Astrocyte (in vitro differentiated cells and primary cell): ENCODE measurements around the gene APOC3. TPM values are rescaled to one million over a fixed set of nuclear protein-coding genes. Genes with fewer than 3 reads are reported as not detected.

Source experiments
- DNase-seq: peaks from one replicate; pipeline ENCODE4 v3.0.0-alpha.2; 2010; ENCODE audit warnings: low read depth
- FAIRE-seq: peaks from 2 replicates; lab custom pipeline; 2011; peaks lifted over from hg19 to GRCh38; lab: Jason Lieb, UNC
- H2AFZ ChIP-seq: 2 replicates; pipeline ENCODE4 v1.6.0; 2012; ENCODE audit warnings: low read depth, low read length, inconsistent platforms
- H3K27ac ChIP-seq: 2 replicates; pipeline ENCODE4 v1.5.1; 2011; ENCODE audit warnings: low read depth, low read length, inconsistent platforms
- H3K27me3 ChIP-seq: 2 replicates; pipeline ENCODE4 v1.6.0; 2011; ENCODE audit warnings: low read length, inconsistent platforms; ENCODE audit not compliant: insufficient read depth
- H3K36me3 ChIP-seq: 2 replicates; pipeline ENCODE4 v1.5.1; 2011; ENCODE audit warnings: low read length, inconsistent platforms; ENCODE audit not compliant: insufficient read depth
- H3K4me1 ChIP-seq: 2 replicates; pipeline ENCODE4 v1.5.1; 2011; ENCODE audit warnings: low read length, inconsistent platforms; ENCODE audit not compliant: insufficient read depth
- H3K4me2 ChIP-seq: 2 replicates; pipeline ENCODE4 v1.6.0; 2012; ENCODE audit warnings: low read length, inconsistent platforms
- H3K4me3 ChIP-seq: 2 replicates; pipeline ENCODE4 v1.5.1; 2011; ENCODE audit warnings: low read depth, mild to moderate bottlenecking, low read length, inconsistent platforms; ENCODE audit not compliant: insufficient read depth
- H3K79me2 ChIP-seq: 2 replicates; pipeline ENCODE4 v1.6.0; 2012; ENCODE audit warnings: mild to moderate bottlenecking, low read length, inconsistent platforms; ENCODE audit not compliant: insufficient read depth
- H3K9ac ChIP-seq: 2 replicates; pipeline ENCODE4 v1.6.0; 2012; ENCODE audit warnings: mild to moderate bottlenecking, low read length, inconsistent platforms
- H3K9me3 ChIP-seq: 2 replicates; pipeline ENCODE4 v1.5.1; 2012; ENCODE audit warnings: low read depth, mild to moderate bottlenecking, low read length, inconsistent platforms; ENCODE audit not compliant: insufficient read depth
- H4K20me1 ChIP-seq: 2 replicates; pipeline ENCODE4 v1.6.0; 2012; ENCODE audit warnings: low read length, inconsistent platforms; ENCODE audit not compliant: insufficient read depth
- H3K27ac Mint-ChIP-seq: one replicate; pipeline ENCODE4 v1.8.0; 2021; ENCODE audit warnings: mild to moderate bottlenecking, mixed read lengths; ENCODE audit not compliant: unreplicated experiment
- H3K27me3 Mint-ChIP-seq: one replicate; pipeline ENCODE4 v1.8.0; 2021; ENCODE audit warnings: low read depth, mixed read lengths; ENCODE audit not compliant: unreplicated experiment
- H3K36me3 Mint-ChIP-seq: one replicate; pipeline ENCODE4 v1.8.0; 2021; ENCODE audit warnings: low read depth, mixed read lengths; ENCODE audit not compliant: unreplicated experiment
- H3K4me1 Mint-ChIP-seq: one replicate; pipeline ENCODE4 v1.8.0; 2021; ENCODE audit warnings: low read depth, mixed read lengths; ENCODE audit not compliant: unreplicated experiment
- H3K4me3 Mint-ChIP-seq: one replicate; pipeline ENCODE4 v1.8.0; 2021; ENCODE audit warnings: mild to moderate bottlenecking, moderate library complexity, mixed read lengths; ENCODE audit not compliant: unreplicated experiment
- H3K9me3 Mint-ChIP-seq: one replicate; pipeline ENCODE4 v1.8.0; 2021; ENCODE audit warnings: mild to moderate bottlenecking, mixed read lengths; ENCODE audit not compliant: unreplicated experiment
- EZH2 ChIP-seq: IDR thresholded peaks from 2 replicates; pipeline ENCODE4 v1.6.1; 2012; ENCODE audit warnings: mild to moderate bottlenecking, low read length, inconsistent platforms; ENCODE audit not compliant: insufficient read depth
- total RNA-seq: library from RNA; stranded (reverse); gene quantifications from 2 replicates; pipeline ENCODE4 v1.2.1, GENCODE V29; 2021
- TF ChIP-seq, protein P1 (sequence below): IDR thresholded peaks from 2 replicates; pipeline ENCODE4 v1.5.1; 2011; ENCODE audit warnings: low read depth, mild to moderate bottlenecking, inconsistent platforms, low read length, moderate library complexity; ENCODE audit not compliant: insufficient read depth

The APOC3 gene
- total RNA-seq, 1 donor from 2014 or later, result not detected

GRCh38 chr11:116830184-116830912, 641 bp downstream of the APOC3 start:
- Histone ChIP-seq H3K27ac (no peak overlapping the region), H3K27me3 (no peaks in the 10 kb centered on the region), H3K4me1 (peaks cover 2% of the 10 kb centered on the region), H2AFZ (no peak overlapping the region), H3K9ac (no peak overlapping the region), H3K36me3 (no peaks in the 10 kb centered on the region), H3K4me3 (no peak overlapping the region), H4K20me1 (no peaks in the 10 kb centered on the region), H3K4me2 (no peak overlapping the region), H3K79me2 (no peaks in the 10 kb centered on the region), H3K9me3 (no peaks in the 10 kb centered on the region)
- no peak for DNase-seq
- Mint-ChIP-seq H3K4me1 (no peaks in the 10 kb centered on the region), H3K36me3 (no peaks in the 10 kb centered on the region), H3K4me3 (no peak overlapping the region), H3K9me3 (no peaks in the 10 kb centered on the region), H3K27me3 (peaks cover 36% of the 10 kb centered on the region), H3K27ac (no peak overlapping the region)
- no peak for FAIRE-seq
- TF ChIP-seq EZH2, result no peak
- TF ChIP-seq, protein P1, sequence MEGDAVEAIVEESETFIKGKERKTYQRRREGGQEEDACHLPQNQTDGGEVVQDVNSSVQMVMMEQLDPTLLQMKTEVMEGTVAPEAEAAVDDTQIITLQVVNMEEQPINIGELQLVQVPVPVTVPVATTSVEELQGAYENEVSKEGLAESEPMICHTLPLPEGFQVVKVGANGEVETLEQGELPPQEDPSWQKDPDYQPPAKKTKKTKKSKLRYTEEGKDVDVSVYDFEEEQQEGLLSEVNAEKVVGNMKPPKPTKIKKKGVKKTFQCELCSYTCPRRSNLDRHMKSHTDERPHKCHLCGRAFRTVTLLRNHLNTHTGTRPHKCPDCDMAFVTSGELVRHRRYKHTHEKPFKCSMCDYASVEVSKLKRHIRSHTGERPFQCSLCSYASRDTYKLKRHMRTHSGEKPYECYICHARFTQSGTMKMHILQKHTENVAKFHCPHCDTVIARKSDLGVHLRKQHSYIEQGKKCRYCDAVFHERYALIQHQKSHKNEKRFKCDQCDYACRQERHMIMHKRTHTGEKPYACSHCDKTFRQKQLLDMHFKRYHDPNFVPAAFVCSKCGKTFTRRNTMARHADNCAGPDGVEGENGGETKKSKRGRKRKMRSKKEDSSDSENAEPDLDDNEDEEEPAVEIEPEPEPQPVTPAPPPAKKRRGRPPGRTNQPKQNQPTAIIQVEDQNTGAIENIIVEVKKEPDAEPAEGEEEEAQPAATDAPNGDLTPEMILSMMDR, result no peak

DNA sequence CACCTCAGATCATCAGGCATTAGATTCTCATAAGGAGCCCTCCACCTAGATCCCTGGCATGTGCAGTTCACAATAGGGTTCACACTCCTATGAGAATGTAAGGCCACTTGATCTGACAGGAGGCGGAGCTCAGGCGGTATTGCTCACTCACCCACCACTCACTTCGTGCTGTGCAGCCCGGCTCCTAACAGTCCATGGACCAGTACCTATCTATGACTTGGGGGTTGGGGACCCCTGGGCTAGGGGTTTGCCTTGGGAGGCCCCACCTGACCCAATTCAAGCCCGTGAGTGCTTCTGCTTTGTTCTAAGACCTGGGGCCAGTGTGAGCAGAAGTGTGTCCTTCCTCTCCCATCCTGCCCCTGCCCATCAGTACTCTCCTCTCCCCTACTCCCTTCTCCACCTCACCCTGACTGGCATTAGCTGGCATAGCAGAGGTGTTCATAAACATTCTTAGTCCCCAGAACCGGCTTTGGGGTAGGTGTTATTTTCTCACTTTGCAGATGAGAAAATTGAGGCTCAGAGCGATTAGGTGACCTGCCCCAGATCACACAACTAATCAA, 2.2 kb downstream of the APOC3 start:
- no peaks in the 10 kb centered on the region for H3K27me3 ChIP-seq
- no peaks in the 10 kb centered on the region for H4K20me1 ChIP-seq
- H3K4me3 ChIP-seq, result no peak overlapping the region
- Mint-ChIP-seq H3K27ac (no peak overlapping the region), H3K4me1 (no peaks in the 10 kb centered on the region), H3K4me3 (no peak overlapping the region), H3K9me3 (no peaks in the 10 kb centered on the region), H3K36me3 (no peaks in the 10 kb centered on the region), H3K27me3 (peaks cover 27% of the 10 kb centered on the region)
- H3K36me3 ChIP-seq, result no peaks in the 10 kb centered on the region
- H3K9ac ChIP-seq, result no peak overlapping the region
- H3K4me1 ChIP-seq, result peaks cover 7% of the 10 kb centered on the region
- H3K4me2 ChIP-seq, result no peak overlapping the region
- H2AFZ ChIP-seq, result no peak overlapping the region
- no peak for TF ChIP-seq EZH2
- TF ChIP-seq, protein P1, result no peak
- H3K79me2 ChIP-seq, result no peaks in the 10 kb centered on the region
- no peak for FAIRE-seq
- H3K27ac ChIP-seq, result no peak overlapping the region
- no peak for DNase-seq
- no peaks in the 10 kb centered on the region for H3K9me3 ChIP-seq
